B cell (primary cell): ENCODE results near the gene TCEAL9. TPM values are rescaled to one million over a fixed set of nuclear protein-coding genes. Genes with fewer than 3 reads are reported as not detected.
"Not testable (repeated sequence)": the region's sequence is repeated elsewhere in the genome, so short reads cannot be mapped to it uniquely, and the experiment has no call there.

Source experiments
- ATAC-seq: fragments of 200-7000 bp; cut with Tn5 transposase; one replicate; pipeline ENCODE4 v1.10.0; 2021; ENCODE audit warnings: low read depth, mild to moderate bottlenecking, moderate number of reproducible peaks, moderate library complexity
- CTCF ChIA-PET: fragments of 350-600 bp; sonication (Branson Sonifier 250); formaldehyde crosslinking; loops from one replicate; lab custom pipeline; 2021; ENCODE audit warnings: antibody characterized with exemption, inconsistent platforms; lab: Charles Lee
- POLR2A ChIA-PET: fragments of 350-600 bp; sonication (Branson Sonifier 250); formaldehyde crosslinking; loops from one replicate; lab custom pipeline; 2021; ENCODE audit warnings: antibody characterized with exemption; lab: Charles Lee
- DNase-seq: peaks from one replicate; pipeline ENCODE4 v3.0.0; 2013
- H2AFZ ChIP-seq: 2 replicates; pipeline ENCODE4 v1.6.1; 2012; ENCODE audit warnings: mild to moderate bottlenecking, low read depth, low read length; ENCODE audit not compliant: insufficient read depth, poor library complexity, severe bottlenecking
- H3K27ac ChIP-seq, 2 donors: 1 replicate in 1 of 2; 2 replicates in 1 of 2; pipeline ENCODE4 v1.5.1; 2012 to 2013; ENCODE audit warnings: low read length in 2 of 2, mild to moderate bottlenecking in 2 of 2, moderate library complexity in 1 of 2
- H3K27me3 ChIP-seq, 4 experiments: fragments of 200-600 bp in 1 of 4; sonication (generic) in 1 of 4; replicated peaks in 1 of 4; 1 replicate in 2 of 4; 2 replicates in 2 of 4; pipeline versions ENCODE4 v1.6.1 to v1.7.0; 2013 to 2016; ENCODE audit warnings: low read length in 3 of 4, mild to moderate bottlenecking in 2 of 4, mixed read lengths in 1 of 4, moderate library complexity in 1 of 4; ENCODE audit not compliant: insufficient read depth in 4 of 4, control insufficient read depth in 3 of 4; ENCODE audit errors: control extremely low read depth in 1 of 4
- H3K36me3 ChIP-seq, 2 experiments: replicated peaks in 1 of 2; 1 replicate in 1 of 2; 2 replicates in 1 of 2; pipeline versions ENCODE4 v1.6.1 to v1.7.1; 2013; ENCODE audit warnings: low read length in 1 of 2; ENCODE audit not compliant: insufficient read depth in 2 of 2, control insufficient read depth in 1 of 2; ENCODE audit errors: control extremely low read depth in 1 of 2, extremely low read depth in 1 of 2
- H3K4me1 ChIP-seq, 2 donors: fragments of 200-600 bp in 1 of 2; sonication (generic) in 1 of 2; 1 replicate in 1 of 2; 2 replicates in 1 of 2; pipeline versions ENCODE4 v1.5.1 to v1.6.1; 2013 to 2017; ENCODE audit warnings: low read length in 2 of 2; ENCODE audit not compliant: control insufficient read depth in 2 of 2, insufficient read depth in 2 of 2
- H3K4me2 ChIP-seq: replicated peaks from 2 replicates; pipeline ENCODE3; 2012; ENCODE audit warnings: mild to moderate bottlenecking, low read depth, low read length; ENCODE audit not compliant: poor library complexity, severe bottlenecking
- H3K4me3 ChIP-seq, 5 experiments: fragments of 200-600 bp in 1 of 5; sonication (generic) in 1 of 5; 1 replicate in 3 of 5; 2 replicates in 2 of 5; pipeline versions ENCODE4 v1.5.1 to v1.7.0; 2011 to 2016; ENCODE audit warnings: low read length in 4 of 5, mild to moderate bottlenecking in 4 of 5, low read depth in 2 of 5, control low read depth in 1 of 5, moderate library complexity in 1 of 5; ENCODE audit not compliant: insufficient read depth in 1 of 5; ENCODE audit errors: control extremely low read depth in 1 of 5, extremely low read depth in 1 of 5
- H3K79me2 ChIP-seq: fragments of 200-600 bp; sonication (generic); one replicate; pipeline ENCODE4 v1.6.0; 2016; ENCODE audit warnings: low read length; ENCODE audit not compliant: control insufficient read depth, insufficient read depth
- H3K9ac ChIP-seq: fragments of 200-600 bp; sonication (generic); 2 replicates; pipeline ENCODE4 v1.6.1; 2017; ENCODE audit warnings: mild to moderate bottlenecking, low read length, moderate library complexity
- H3K9me3 ChIP-seq, 3 donors: one replicate each; pipeline versions ENCODE4 v1.6.1 to v1.7.1; 2013; ENCODE audit warnings: low read length in 2 of 3; ENCODE audit not compliant: control insufficient read depth in 2 of 3, insufficient read depth in 1 of 3; ENCODE audit errors: control extremely low read depth in 1 of 3
- H4K20me1 ChIP-seq: 2 replicates; pipeline ENCODE4 v1.6.0; 2012; ENCODE audit warnings: mild to moderate bottlenecking, low read length; ENCODE audit not compliant: insufficient read depth, control insufficient read depth, poor library complexity, severe bottlenecking
- H3K27ac Mint-ChIP-seq: one replicate; pipeline ENCODE4 v1.8.0; 2021; ENCODE audit warnings: mixed read lengths
- H3K27me3 Mint-ChIP-seq: one replicate; pipeline ENCODE4 v1.8.0; 2021; ENCODE audit warnings: mixed read lengths
- H3K4me1 Mint-ChIP-seq: one replicate; pipeline ENCODE4 v1.8.0; 2021; ENCODE audit warnings: mixed read lengths
- H3K4me3 Mint-ChIP-seq: one replicate; pipeline ENCODE4 v1.8.0; 2021; ENCODE audit warnings: mixed read lengths
- H3K9me3 Mint-ChIP-seq: one replicate; pipeline ENCODE4 v1.8.0; 2022; ENCODE audit warnings: mixed read lengths; ENCODE audit not compliant: insufficient read depth
- EZH2 ChIP-seq: IDR thresholded peaks from 2 replicates; pipeline ENCODE4 v1.6.1; 2012; ENCODE audit warnings: borderline replicate concordance, low read depth, mild to moderate bottlenecking, moderate library complexity, low read length; ENCODE audit not compliant: insufficient read depth, poor library complexity, severe bottlenecking
- WGBS: methylation state at CpG from one replicate; pipeline ENCODE4 v1.1.5; 2013; ENCODE audit warnings: missing lambda C conversion rate; ENCODE audit not compliant: insufficient coverage; 5-methylcytosine and 5-hydroxymethylcytosine counted together
- intact Hi-C: fragments of 100-400 bp; cut with micrococcal nuclease; formaldehyde crosslinking; loops from one replicate; pipeline ENCODE4 v1.10.0; 2022
- polyA plus RNA-seq: library from polyadenylated mRNA; depleted of rRNA; stranded (reverse); fragments of >200 nt; gene quantifications from 2 replicates; pipeline ENCODE4 v1.2.3, GENCODE V29; 2012
- total RNA-seq, 2 donors: library from RNA; stranded (reverse); fragments of 120-200 nt in 1 of 2; gene quantifications; 1 replicate in 1 of 2; 2 replicates in 1 of 2; pipeline versions ENCODE4 v1.2.3 to v1.2.4, GENCODE V29; 2013 to 2022
- TF ChIP-seq, protein P1 (sequence below): fragments of 200-600 bp; IDR thresholded peaks from one replicate; pipeline ENCODE4 v1.8.0; 2022; ENCODE audit warnings: antibody characterized with exemption, mild to moderate bottlenecking

Gene TCEAL9
- total and polyA plus RNA-seq, 2 donors (not counting 1 experiment from before 2014, with no cell fraction given): 0.34 to 0.42 TPM

- no peaks in the 10 kb centered on the region for H3K9me3 Mint-ChIP-seq
- Histone ChIP-seq H3K4me3 (peak overlapping the region; percentile 4 to 58 (median 47)), H3K9ac (peak overlapping the region; percentile 59), H3K4me2 (peak overlapping the region; percentile 73), H3K9me3 (no peaks in the 10 kb centered on the region), H3K79me2 (no peaks in the 10 kb centered on the region), H4K20me1 (no peaks in the 10 kb centered on the region), H3K27ac (no peak overlapping the region), H3K27me3 (no peaks in the 10 kb centered on the region), H3K36me3 (no peaks in the 10 kb centered on the region), H2AFZ (peak overlapping the region; percentile 75), H3K4me1 (peaks cover 0 to 7% of the 10 kb centered on the region in 2 donors)
- intact Hi-C loops: no loop called here
- H3K27me3 Mint-ChIP-seq: peaks cover 6% of the 10 kb centered on the region
- ChIA-PET CTCF (interaction anchor here (1.3 kb wide), 1 partner anchor 16 kb away, joined by 3 read pairs; no protein-coding TSS in a partner anchor), POLR2A (no interaction called here)
- TF ChIP-seq, protein P1, sequence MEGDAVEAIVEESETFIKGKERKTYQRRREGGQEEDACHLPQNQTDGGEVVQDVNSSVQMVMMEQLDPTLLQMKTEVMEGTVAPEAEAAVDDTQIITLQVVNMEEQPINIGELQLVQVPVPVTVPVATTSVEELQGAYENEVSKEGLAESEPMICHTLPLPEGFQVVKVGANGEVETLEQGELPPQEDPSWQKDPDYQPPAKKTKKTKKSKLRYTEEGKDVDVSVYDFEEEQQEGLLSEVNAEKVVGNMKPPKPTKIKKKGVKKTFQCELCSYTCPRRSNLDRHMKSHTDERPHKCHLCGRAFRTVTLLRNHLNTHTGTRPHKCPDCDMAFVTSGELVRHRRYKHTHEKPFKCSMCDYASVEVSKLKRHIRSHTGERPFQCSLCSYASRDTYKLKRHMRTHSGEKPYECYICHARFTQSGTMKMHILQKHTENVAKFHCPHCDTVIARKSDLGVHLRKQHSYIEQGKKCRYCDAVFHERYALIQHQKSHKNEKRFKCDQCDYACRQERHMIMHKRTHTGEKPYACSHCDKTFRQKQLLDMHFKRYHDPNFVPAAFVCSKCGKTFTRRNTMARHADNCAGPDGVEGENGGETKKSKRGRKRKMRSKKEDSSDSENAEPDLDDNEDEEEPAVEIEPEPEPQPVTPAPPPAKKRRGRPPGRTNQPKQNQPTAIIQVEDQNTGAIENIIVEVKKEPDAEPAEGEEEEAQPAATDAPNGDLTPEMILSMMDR: no peak
- TF ChIP-seq EZH2: no peak
- ATAC-seq (no peak), DNase-seq (no peak)
- peak overlapping the region; percentile 91 for H3K4me3 Mint-ChIP-seq
- WGBS: no CpG with 5 or more reads among the region's 13 CpGs
- H3K4me1 Mint-ChIP-seq: peaks cover 8% of the 10 kb centered on the region
- H3K27ac Mint-ChIP-seq: no peak overlapping the region
These were observed 552 bp downstream of the TCEAL9 start for GRCh38 chrX:103356858-103357257.

DNA sequence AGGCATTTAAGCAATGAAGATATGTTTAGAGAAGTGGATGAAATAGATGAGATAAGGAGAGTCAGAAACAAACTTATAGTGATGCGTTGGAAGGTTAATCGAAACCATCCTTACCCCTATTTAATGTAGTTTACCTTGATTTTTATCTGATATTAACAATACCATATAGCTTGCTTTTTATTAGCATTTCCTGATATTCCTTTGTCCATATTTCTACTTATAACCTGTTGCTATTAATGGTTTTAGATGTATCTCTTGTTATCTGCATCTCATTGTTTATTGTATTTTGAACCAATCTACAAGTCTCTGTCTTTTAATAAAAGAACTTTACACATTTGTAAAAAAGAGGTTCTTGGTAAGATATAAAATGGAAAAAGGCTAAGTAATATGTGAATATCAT lies 1.6 kb downstream of the TCEAL9 start:
- Mint-ChIP-seq H3K4me1 (peaks cover 8% of the 10 kb centered on the region), H3K9me3 (no peaks in the 10 kb centered on the region), H3K27me3 (peaks cover 3% of the 10 kb centered on the region), H3K27ac (no peak overlapping the region), H3K4me3 (peak overlapping the region; percentile 7)
- no peaks in the 10 kb centered on the region for H3K9me3 ChIP-seq
- POLR2A ChIA-PET: no interaction called here
- no peak overlapping the region for H2AFZ ChIP-seq
- no peak for DNase-seq
- no peak overlapping the region for H3K4me3 ChIP-seq
- TF ChIP-seq, protein P1: no peak
- TF ChIP-seq EZH2: no peak
- CTCF ChIA-PET: no interaction called here
- H3K27ac ChIP-seq: no peak overlapping the region
- H3K27me3 ChIP-seq: no peaks in the 10 kb centered on the region
- no CpG with 5 or more reads among the region's 2 CpGs for WGBS
- intact Hi-C loops: no loop called here
- no peak for ATAC-seq
- no peaks in the 10 kb centered on the region for H3K36me3 ChIP-seq
- no peak overlapping the region for H3K4me2 ChIP-seq
- no peaks in the 10 kb centered on the region for H3K79me2 ChIP-seq
- peaks cover 0 to 7% of the 10 kb centered on the region in 2 donors for H3K4me1 ChIP-seq
- H4K20me1 ChIP-seq: no peaks in the 10 kb centered on the region
- H3K9ac ChIP-seq: no peak overlapping the region

- H3K9ac ChIP-seq, H4K20me1 ChIP-seq, H3K27ac Mint-ChIP-seq, H3K9me3 ChIP-seq, H3K4me1 ChIP-seq, intact Hi-C loops, H3K4me3 Mint-ChIP-seq, POLR2A ChIA-PET, H3K4me3 ChIP-seq, CTCF ChIA-PET, H3K27me3 Mint-ChIP-seq, H3K9me3 Mint-ChIP-seq, H3K4me1 Mint-ChIP-seq, H3K27ac ChIP-seq, H2AFZ ChIP-seq, H3K27me3 ChIP-seq, H3K36me3 ChIP-seq, H3K4me2 ChIP-seq, H3K79me2 ChIP-seq, ATAC-seq, DNase-seq: not testable (repeated sequence)
- no CpG with 5 or more reads among the region's 3 CpGs for WGBS
These were observed 3.3 kb downstream of the TCEAL9 start for GRCh38 chrX:103359605-103360004.
